Osteocyte (in vitro differentiated cells): ENCODE results near the gene DUSP5. TPM values are rescaled to one million over a fixed set of nuclear protein-coding genes. Genes with fewer than 3 reads are reported as not detected.

Experiments
- DNase-seq: peaks from one replicate; pipeline ENCODE4 v3.0.0; 2021; ENCODE audit warnings: mixed read lengths; ENCODE audit not compliant: unreplicated experiment; ENCODE audit errors: extremely low spot score
- H3K27ac Mint-ChIP-seq: one replicate; pipeline ENCODE4 v1.8.0; 2021; ENCODE audit warnings: mild to moderate bottlenecking, mixed read lengths; ENCODE audit not compliant: unreplicated experiment
- H3K27me3 Mint-ChIP-seq: one replicate; pipeline ENCODE4 v1.8.0; 2021; ENCODE audit warnings: mixed read lengths; ENCODE audit not compliant: unreplicated experiment
- H3K36me3 Mint-ChIP-seq: one replicate; pipeline ENCODE4 v1.8.0; 2021; ENCODE audit warnings: mixed read lengths; ENCODE audit not compliant: unreplicated experiment
- H3K4me1 Mint-ChIP-seq: one replicate; pipeline ENCODE4 v1.8.0; 2021; ENCODE audit warnings: mixed read lengths; ENCODE audit not compliant: unreplicated experiment
- H3K4me3 Mint-ChIP-seq: one replicate; pipeline ENCODE4 v1.8.0; 2021; ENCODE audit warnings: mild to moderate bottlenecking, moderate library complexity, mixed read lengths; ENCODE audit not compliant: unreplicated experiment
- H3K9me3 Mint-ChIP-seq: one replicate; pipeline ENCODE4 v1.8.0; 2021; ENCODE audit warnings: mixed read lengths; ENCODE audit not compliant: unreplicated experiment
- total RNA-seq: library from RNA; stranded (reverse); gene quantifications from 2 replicates; pipeline ENCODE4 v1.2.1, GENCODE V29; 2021
- TF ChIP-seq, protein P1 (sequence below): fragments of 200-600 bp; sonication (generic); IDR thresholded peaks from 2 replicates; pipeline ENCODE4 v1.5.0; 2021; ENCODE audit warnings: antibody characterized with exemption, mild to moderate bottlenecking, moderate library complexity

The DUSP5 gene
- total RNA-seq, 1 donor from 2014 or later, result 16.1 TPM

DNA sequence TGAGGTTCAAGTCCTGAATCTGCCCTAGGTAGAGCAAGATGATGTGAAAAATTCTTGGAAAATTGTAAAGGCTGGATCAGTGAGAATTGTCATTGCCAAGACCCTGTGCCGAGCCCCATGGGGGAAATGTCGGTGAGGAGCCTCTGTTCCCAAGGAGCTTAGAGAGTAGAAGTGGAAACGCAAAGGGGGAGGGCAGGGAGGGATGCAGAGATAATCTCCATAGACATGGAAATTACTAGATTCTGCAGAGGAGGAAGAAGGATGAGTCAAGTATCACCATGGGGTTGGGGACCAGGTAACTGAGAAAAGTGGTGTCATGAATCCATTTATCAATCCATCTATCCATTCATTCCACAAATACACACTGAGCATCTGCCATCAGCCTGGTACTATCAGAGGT is 26.0 kb downstream of the DUSP5 start:
- TF ChIP-seq, protein P1, sequence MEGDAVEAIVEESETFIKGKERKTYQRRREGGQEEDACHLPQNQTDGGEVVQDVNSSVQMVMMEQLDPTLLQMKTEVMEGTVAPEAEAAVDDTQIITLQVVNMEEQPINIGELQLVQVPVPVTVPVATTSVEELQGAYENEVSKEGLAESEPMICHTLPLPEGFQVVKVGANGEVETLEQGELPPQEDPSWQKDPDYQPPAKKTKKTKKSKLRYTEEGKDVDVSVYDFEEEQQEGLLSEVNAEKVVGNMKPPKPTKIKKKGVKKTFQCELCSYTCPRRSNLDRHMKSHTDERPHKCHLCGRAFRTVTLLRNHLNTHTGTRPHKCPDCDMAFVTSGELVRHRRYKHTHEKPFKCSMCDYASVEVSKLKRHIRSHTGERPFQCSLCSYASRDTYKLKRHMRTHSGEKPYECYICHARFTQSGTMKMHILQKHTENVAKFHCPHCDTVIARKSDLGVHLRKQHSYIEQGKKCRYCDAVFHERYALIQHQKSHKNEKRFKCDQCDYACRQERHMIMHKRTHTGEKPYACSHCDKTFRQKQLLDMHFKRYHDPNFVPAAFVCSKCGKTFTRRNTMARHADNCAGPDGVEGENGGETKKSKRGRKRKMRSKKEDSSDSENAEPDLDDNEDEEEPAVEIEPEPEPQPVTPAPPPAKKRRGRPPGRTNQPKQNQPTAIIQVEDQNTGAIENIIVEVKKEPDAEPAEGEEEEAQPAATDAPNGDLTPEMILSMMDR, result no peak
- Mint-ChIP-seq H3K9me3 (no peaks in the 10 kb centered on the region), H3K27ac (no peak overlapping the region), H3K36me3 (no peaks in the 10 kb centered on the region), H3K4me3 (no peak overlapping the region), H3K27me3 (no peaks in the 10 kb centered on the region), H3K4me1 (peaks cover 28% of the 10 kb centered on the region)
- DNase-seq, result no peak

GRCh38 chr10:110524179-110524858 is 26.6 kb downstream of the DUSP5 start:
- H3K4me3 Mint-ChIP-seq, result no peak overlapping the region
- DNase-seq, result no peak
- no peak overlapping the region for H3K27ac Mint-ChIP-seq
- TF ChIP-seq, protein P1, result no peak
- H3K27me3 Mint-ChIP-seq, result no peaks in the 10 kb centered on the region
- H3K36me3 Mint-ChIP-seq, result no peaks in the 10 kb centered on the region
- H3K9me3 Mint-ChIP-seq, result no peaks in the 10 kb centered on the region
- H3K4me1 Mint-ChIP-seq, result peaks cover 34% of the 10 kb centered on the region

GRCh38 chr10:110524859-110525232 is 27.1 kb downstream of the DUSP5 start:
- Mint-ChIP-seq H3K27ac (no peak overlapping the region), H3K4me1 (peaks cover 38% of the 10 kb centered on the region)

DNA sequence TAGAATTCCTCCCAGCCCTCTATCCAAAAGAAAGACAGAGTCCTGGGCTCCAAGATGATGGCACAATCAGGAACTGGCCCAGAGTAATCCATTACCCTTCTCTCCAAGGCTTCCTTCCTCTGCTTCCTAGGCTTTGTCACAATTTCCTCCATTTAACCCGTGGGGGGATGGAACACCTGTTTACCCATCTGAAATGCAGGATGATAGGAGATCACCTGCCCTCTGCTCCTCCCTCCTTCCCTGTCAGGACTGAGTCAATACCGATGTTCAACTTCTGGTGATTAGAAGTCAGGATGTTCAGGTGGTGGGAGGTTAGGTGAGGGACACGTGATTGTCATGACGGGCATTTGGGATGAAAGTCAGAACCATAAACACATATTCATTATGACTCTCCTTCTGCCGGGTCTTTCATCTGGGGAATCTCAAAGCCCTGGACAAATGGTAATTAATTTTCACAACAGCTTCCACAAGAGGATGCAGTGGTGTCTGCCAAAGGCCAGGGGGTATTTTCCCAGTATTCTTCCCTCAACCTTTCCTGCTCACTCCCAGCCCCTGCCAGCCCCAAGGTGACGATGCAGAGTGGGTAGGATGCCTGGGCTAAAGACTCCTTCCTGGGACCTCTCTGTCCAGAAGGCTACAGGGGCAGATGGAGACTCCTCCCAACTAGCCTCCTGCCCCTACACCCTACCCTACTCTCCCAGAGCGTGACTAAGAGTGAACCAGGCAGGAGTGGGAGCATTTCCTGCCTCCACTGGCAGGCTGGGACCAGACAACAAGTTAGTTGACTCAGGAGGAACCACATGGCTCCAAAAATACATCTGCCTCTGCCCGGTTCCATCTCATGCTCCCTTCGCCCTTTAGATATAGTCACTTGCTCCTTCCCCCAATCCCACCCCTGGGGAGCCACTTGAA is 27.9 kb downstream of the DUSP5 start:
- DNase-seq, result peak; percentile 53
- Mint-ChIP-seq H3K27ac (no peak overlapping the region), H3K36me3 (no peaks in the 10 kb centered on the region), H3K27me3 (no peaks in the 10 kb centered on the region), H3K4me3 (no peak overlapping the region), H3K9me3 (no peaks in the 10 kb centered on the region), H3K4me1 (peaks cover 43% of the 10 kb centered on the region)
- TF ChIP-seq, protein P1, result no peak

More at GRCh38 chr10:110524859-110525232, 27.1 kb downstream of the DUSP5 start:
- Mint-ChIP-seq H3K36me3 (no peaks in the 10 kb centered on the region), H3K4me3 (no peak overlapping the region), H3K9me3 (no peaks in the 10 kb centered on the region), H3K27me3 (no peaks in the 10 kb centered on the region)
- TF ChIP-seq, protein P1, result no peak
- no peak for DNase-seq

- peak overlapping the region; percentile 93 for H3K27ac Mint-ChIP-seq
- H3K36me3 Mint-ChIP-seq, result no peaks in the 10 kb centered on the region
- H3K4me1 Mint-ChIP-seq, result peaks cover 47% of the 10 kb centered on the region
- no peak overlapping the region for H3K4me3 Mint-ChIP-seq
- no peaks in the 10 kb centered on the region for H3K9me3 Mint-ChIP-seq
- TF ChIP-seq, protein P1, result no peak
- H3K27me3 Mint-ChIP-seq, result no peaks in the 10 kb centered on the region
- peak; percentile 67 for DNase-seq
Measured at GRCh38 chr10:110527731-110528171, 30.0 kb downstream of the DUSP5 start.
